Adrenal gland (tissue), 19 donors: ENCODE measurements around the gene OR10T2. TPM values are rescaled to one million over a fixed set of nuclear protein-coding genes. Genes with fewer than 3 reads are reported as not detected.
"Not testable (repeated sequence)": the region's sequence is repeated elsewhere in the genome, so short reads cannot be mapped to it uniquely, and the experiment has no call there.

Experiments used
- DNase-seq, 7 donors: peaks; one replicate each; pipeline ENCODE4 v3.0.0-alpha.2; 2019 to 2020
- H3K27ac ChIP-seq, 5 donors: fragments of 200-600 bp; sonication (generic) in 4 of 5; 1 replicate in 3 of 5; 2 replicates in 2 of 5; pipeline versions ENCODE4 v1.5.1 to v1.8.0; 2016 to 2020; ENCODE audit warnings: mild to moderate bottlenecking in 1 of 5
- H3K27me3 ChIP-seq: fragments of 200-600 bp; 2 replicates; pipeline ENCODE4 v1.8.0; 2021
- H3K36me3 ChIP-seq, 2 donors: fragments of 200-600 bp; replicated peaks in 1 of 2; 1 replicate in 1 of 2; 2 replicates in 1 of 2; pipeline versions ENCODE4 v1.5.1 to v1.8.0; 2018 to 2022
- H3K4me1 ChIP-seq, 2 donors: fragments of 200-600 bp; replicated peaks in 1 of 2; 1 replicate in 1 of 2; 2 replicates in 1 of 2; pipeline versions ENCODE4 v1.5.1 to v1.8.0; 2018 to 2021
- H3K4me3 ChIP-seq, 4 donors: fragments of 200-600 bp; sonication (generic) in 3 of 4; one replicate each; pipeline ENCODE4 v1.5.1; 2016 to 2018
- H3K9me3 ChIP-seq, 3 donors: fragments of 200-600 bp; sonication (generic) in 1 of 3; replicated peaks in 1 of 3; 1 replicate in 2 of 3; 2 replicates in 1 of 3; pipeline versions ENCODE4 v1.5.1 to v1.8.0; 2016 to 2021
- CTCF ChIP-seq, 6 experiments: fragments of 450-650 bp in 4 of 6; fragments of 200-600 bp in 2 of 6; sonication (generic) in 1 of 6; IDR thresholded peaks; 1 replicate in 5 of 6; 2 replicates in 1 of 6; pipeline versions ENCODE4 v1.5.1 to v1.8.0; 2016 to 2021; ENCODE audit warnings: antibody characterized with exemption in 6 of 6, mild to moderate bottlenecking in 2 of 6, moderate library complexity in 1 of 6
- POLR2A ChIP-seq, 2 donors: fragments of 450-650 bp; IDR thresholded peaks; one replicate each; pipeline ENCODE4 v1.6.1; 2017; ENCODE audit warnings: antibody characterized with exemption in 2 of 2, mild to moderate bottlenecking in 2 of 2, moderate library complexity in 1 of 2
- WGBS, 4 donors: extraction: QIAGEN DNeasy Blood & Tissue Kit in 2 of 4; methylation state at CpG; one replicate each; pipeline versions ENCODE4 v1.1.5 to v1.1.7; 2013 to 2017; 5-methylcytosine and 5-hydroxymethylcytosine counted together
- intact Hi-C, 2 donors: fragments of 100-400 bp; cut with DNase I; formaldehyde crosslinking; loops; one replicate each; pipeline versions ENCODE4 v1.14.1 to v1.15.0; 2022 to 2023
- long read RNA-seq, 10 donors: library from polyadenylated mRNA in 3 of 10; unstranded in 2 of 10; stranded (forward) in 1 of 10; transcript quantifications; one replicate each; pipeline ENCODE4 v2.0.0 and lab custom pipeline, GENCODE V29; 2021 to 2026
- polyA plus RNA-seq, 3 donors: library from polyadenylated mRNA; stranded (reverse); fragments of 200-250 nt in 2 of 3; fragments of 350-450 nt in 1 of 3; fragmentation: Illumina TruSeq in 1 of 3; extraction: RNeasy Lipid Tissue Mini Kit (QIAGEN cat#74804) in 1 of 3; gene quantifications; one replicate each; pipeline ENCODE4 v1.2.3, GENCODE V29; 2013 to 2014
- total RNA-seq, 9 donors: library from RNA; depleted of rRNA in 4 of 9; stranded (reverse); fragments of >200 nt in 4 of 9; fragments of 120-200 nt in 1 of 9; fragmentation: NEBNext Ultra II Directional in 1 of 9; extraction: Animal tissue kit (Norgen Biotek cat#: 25700) in 1 of 9; gene quantifications; one replicate each; pipeline versions ENCODE4 v1.1.0 to v1.2.4, GENCODE V29; 2013 to 2023
- donor health status: healthy with polysubstance abuse.
- donor health status: Bipolar disorder and iron deficiency.
- donor health status: DM: yes; HTN: yes; CAD: no.
- donor health status: DM: no; HTN: no; CAD: no.
- donor health status: DM: no; HTN: no; CAD: no.
- donor health status: DM: yes; HTN: yes; CAD: no.

The OR10T2 gene
- total RNA-seq (not detected), polyA plus RNA-seq (not detected)
- long read RNA-seq, donor 1, result 0 reads
- long read RNA-seq, donor 2, result 0 reads
- long read RNA-seq, donor 3, result 0 reads
- long read RNA-seq, donor 4, result 0 reads
- long read RNA-seq, donor 5, result 0 reads
- long read RNA-seq, donor 6, result 0 reads
- long read RNA-seq, donor 7, result 0 reads
- long read RNA-seq, donor 8, result 0 reads
- long read RNA-seq, donor 9, result 0 reads
- long read RNA-seq, donor 10, result 0 reads

- Histone ChIP-seq H3K4me1 (no peaks in the 10 kb centered on the region), H3K27me3 (peaks cover 1% of the 10 kb centered on the region), H3K36me3 (no peaks in the 10 kb centered on the region), H3K9me3 (no peaks in the 10 kb centered on the region), H3K27ac (no peak within 1 kb of the TSS), H3K4me3 (no peak within 1 kb of the TSS)
- WGBS, 4 donors, result 67 to 83% (median 77%) methylated on average over 5 of the region's 5 CpGs
- DNase-seq, result no peak
- intact Hi-C loops, result no loop called here
- TF ChIP-seq POLR2A (IDR thresholded peaks at IDR 0.05) (no peak), CTCF (IDR thresholded peaks at IDR 0.05) (no peak)
These were observed at the start of gene OR10T2 for GRCh38 chr1:158398818-158399514. OR10T2 (minus strand) TSS chr1:158399466; CDS start chr1:158399466, 0 bp downstream.

GRCh38 chr1:158445376-158445775 lies 46.1 kb upstream of the OR10T2 start:
- DNase-seq, result no peak
- no peak overlapping the region for H3K27ac ChIP-seq
- no peaks in the 10 kb centered on the region for H3K36me3 ChIP-seq
- intact Hi-C loops, result no loop called here
- WGBS, 4 donors, result 68 to 86% (median 82%) methylated on average over 4 of the region's 4 CpGs
- no peaks in the 10 kb centered on the region for H3K4me1 ChIP-seq
- H3K27me3 ChIP-seq, result no peaks in the 10 kb centered on the region
- H3K9me3 ChIP-seq, result no peaks in the 10 kb centered on the region
- H3K4me3 ChIP-seq, result no peak overlapping the region
- no peak for TF ChIP-seq CTCF (IDR thresholded peaks at IDR 0.05)
- TF ChIP-seq POLR2A (IDR thresholded peaks at IDR 0.05), result no peak

- Histone ChIP-seq H3K27ac (no peak overlapping the region), H3K9me3 (no peaks in the 10 kb centered on the region), H3K27me3 (no peaks in the 10 kb centered on the region), H3K36me3 (no peaks in the 10 kb centered on the region), H3K4me1 (no peaks in the 10 kb centered on the region), H3K4me3 (no peak overlapping the region)
- intact Hi-C loops, result no loop called here
- TF ChIP-seq POLR2A (IDR thresholded peaks at IDR 0.05) (no peak), CTCF (IDR thresholded peaks at IDR 0.05) (no peak)
- 29 to 45% (median 38%) methylated on average over 3 of the region's 3 CpGs for WGBS, 4 donors
- no peak for DNase-seq
These were observed 35.5 kb upstream of the OR10T2 start for GRCh38 chr1:158434741-158435140.

- not testable (repeated sequence) for H3K36me3 ChIP-seq
These were observed 30.9 kb upstream of the OR10T2 start for GRCh38 chr1:158430163-158430562.

GRCh38 chr1:158426137-158426536 lies 26.9 kb upstream of the OR10T2 start, which contains the start of gene OR10K2:
OR10K2 (minus strand) TSS chr1:158426237; CDS start chr1:158420866, 5,371 bp downstream.
- WGBS, 4 donors, result 79 to 94% (median 82%) methylated on average over 1 of the region's 1 CpG
- Histone ChIP-seq H3K27ac (no peak within 1 kb of the TSS), H3K9me3 (no peaks in the 10 kb centered on the region), H3K36me3 (no peaks in the 10 kb centered on the region), H3K4me3 (no peak within 1 kb of the TSS), H3K4me1 (no peaks in the 10 kb centered on the region), H3K27me3 (no peaks in the 10 kb centered on the region)
- no peak for TF ChIP-seq CTCF (IDR thresholded peaks at IDR 0.05)
- TF ChIP-seq POLR2A (IDR thresholded peaks at IDR 0.05), result no peak
- intact Hi-C loops, result no loop called here
- no peak for DNase-seq

More at GRCh38 chr1:158430163-158430562, 30.9 kb upstream of the OR10T2 start:
- intact Hi-C loops, H3K9me3 ChIP-seq, H3K4me3 ChIP-seq, H3K4me1 ChIP-seq, H3K27me3 ChIP-seq, H3K27ac ChIP-seq, DNase-seq: not testable (repeated sequence)
- WGBS, 4 donors, result 42 to 51% (median 46%) methylated on average over 3 of the region's 3 CpGs
